WERI-Rb-1 (cell line): Measurements from ENCODE around the gene METTL25B.

Experiments
- DNase-seq: peaks from one replicate; pipeline ENCODE4 v3.0.0-alpha.2; 2020
- H3K27ac ChIP-seq: fragments of 250-450 bp; sonication (Bioruptor Pico); 2 replicates; pipeline ENCODE4 v1.5.1; 2020; ENCODE audit warnings: mild to moderate bottlenecking, moderate library complexity
- H3K27me3 ChIP-seq: fragments of 250-450 bp; sonication (Bioruptor Pico); 2 replicates; pipeline ENCODE4 v1.5.1; 2021; ENCODE audit warnings: mild to moderate bottlenecking, low read depth, moderate library complexity; ENCODE audit not compliant: insufficient read depth, severe bottlenecking
- H3K36me3 ChIP-seq: fragments of 250-450 bp; sonication (Bioruptor Pico); 2 replicates; pipeline ENCODE4 v1.5.1; 2020; ENCODE audit warnings: mild to moderate bottlenecking, moderate library complexity
- H3K4me3 ChIP-seq: 2 replicates; pipeline ENCODE4 v1.5.1; 2011; ENCODE audit warnings: low read depth, mild to moderate bottlenecking, control low read depth, low read length
- H3K9me3 ChIP-seq: fragments of 250-450 bp; sonication (Bioruptor Pico); 2 replicates; pipeline ENCODE4 v1.5.1; 2021; ENCODE audit warnings: mild to moderate bottlenecking, moderate library complexity; ENCODE audit not compliant: severe bottlenecking
- TF ChIP-seq, protein P1 (sequence below): IDR thresholded peaks from 2 replicates; pipeline ENCODE4 v1.5.1; 2011; ENCODE audit warnings: low read depth, mild to moderate bottlenecking, control low read depth, inconsistent platforms, low read length

METTL25B gene

DNA sequence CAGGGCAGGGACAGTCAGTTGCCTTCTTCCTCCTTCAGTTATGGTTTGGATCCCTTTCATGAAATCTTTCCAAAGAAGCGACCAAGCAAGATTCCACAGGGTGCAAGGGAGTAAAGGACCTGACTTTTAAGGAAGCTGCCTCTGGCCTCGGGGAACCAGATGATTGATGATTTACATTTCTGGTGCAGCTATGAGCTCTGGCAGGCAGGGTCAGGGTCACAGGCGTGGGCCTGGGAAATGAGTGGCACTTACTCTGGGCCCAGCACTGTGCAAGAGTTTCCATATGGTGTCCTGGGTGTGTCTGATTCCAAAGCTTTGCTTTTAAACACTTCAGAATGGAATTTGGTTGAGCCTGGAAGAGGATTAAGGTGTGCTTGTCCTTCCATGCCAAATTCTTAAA lies 15.6 kb upstream of the METTL25B start:
- Histone ChIP-seq H3K27me3 (no peaks in the 10 kb centered on the region), H3K27ac (peak overlapping the region; percentile 86), H3K4me3 (no peak overlapping the region), H3K9me3 (no peaks in the 10 kb centered on the region), H3K36me3 (peaks cover 4% of the 10 kb centered on the region; the same call in 1 of the 2 replicates)
- DNase-seq = no peak
- TF ChIP-seq, protein P1, sequence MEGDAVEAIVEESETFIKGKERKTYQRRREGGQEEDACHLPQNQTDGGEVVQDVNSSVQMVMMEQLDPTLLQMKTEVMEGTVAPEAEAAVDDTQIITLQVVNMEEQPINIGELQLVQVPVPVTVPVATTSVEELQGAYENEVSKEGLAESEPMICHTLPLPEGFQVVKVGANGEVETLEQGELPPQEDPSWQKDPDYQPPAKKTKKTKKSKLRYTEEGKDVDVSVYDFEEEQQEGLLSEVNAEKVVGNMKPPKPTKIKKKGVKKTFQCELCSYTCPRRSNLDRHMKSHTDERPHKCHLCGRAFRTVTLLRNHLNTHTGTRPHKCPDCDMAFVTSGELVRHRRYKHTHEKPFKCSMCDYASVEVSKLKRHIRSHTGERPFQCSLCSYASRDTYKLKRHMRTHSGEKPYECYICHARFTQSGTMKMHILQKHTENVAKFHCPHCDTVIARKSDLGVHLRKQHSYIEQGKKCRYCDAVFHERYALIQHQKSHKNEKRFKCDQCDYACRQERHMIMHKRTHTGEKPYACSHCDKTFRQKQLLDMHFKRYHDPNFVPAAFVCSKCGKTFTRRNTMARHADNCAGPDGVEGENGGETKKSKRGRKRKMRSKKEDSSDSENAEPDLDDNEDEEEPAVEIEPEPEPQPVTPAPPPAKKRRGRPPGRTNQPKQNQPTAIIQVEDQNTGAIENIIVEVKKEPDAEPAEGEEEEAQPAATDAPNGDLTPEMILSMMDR = no peak

DNA sequence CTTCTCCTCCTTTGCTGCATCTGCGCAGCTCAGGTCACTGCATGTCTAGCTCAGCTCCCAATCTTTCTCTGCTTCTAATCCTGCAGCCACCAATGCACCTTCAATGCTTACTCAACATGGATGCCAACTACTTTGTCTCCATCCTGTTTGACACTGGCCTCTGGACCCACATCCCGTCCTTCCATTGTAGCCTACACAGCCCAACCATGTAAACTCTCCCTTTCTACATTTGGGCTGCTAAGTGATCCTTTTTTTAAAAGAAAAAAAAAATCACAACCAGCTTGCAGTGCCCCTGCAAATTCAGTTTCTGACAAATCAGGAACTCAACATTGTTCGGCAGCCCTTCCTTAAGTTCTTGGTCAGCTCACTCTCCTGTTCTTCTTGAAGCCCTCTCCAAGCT lies 13.4 kb upstream of the METTL25B start:
- peaks cover 8% of the 10 kb centered on the region for H3K36me3 ChIP-seq
- DNase-seq = no peak
- no peaks in the 10 kb centered on the region for H3K9me3 ChIP-seq
- H3K4me3 ChIP-seq = no peak overlapping the region
- no peaks in the 10 kb centered on the region for H3K27me3 ChIP-seq
- TF ChIP-seq, protein P1 = no peak
- no peak overlapping the region for H3K27ac ChIP-seq

DNA sequence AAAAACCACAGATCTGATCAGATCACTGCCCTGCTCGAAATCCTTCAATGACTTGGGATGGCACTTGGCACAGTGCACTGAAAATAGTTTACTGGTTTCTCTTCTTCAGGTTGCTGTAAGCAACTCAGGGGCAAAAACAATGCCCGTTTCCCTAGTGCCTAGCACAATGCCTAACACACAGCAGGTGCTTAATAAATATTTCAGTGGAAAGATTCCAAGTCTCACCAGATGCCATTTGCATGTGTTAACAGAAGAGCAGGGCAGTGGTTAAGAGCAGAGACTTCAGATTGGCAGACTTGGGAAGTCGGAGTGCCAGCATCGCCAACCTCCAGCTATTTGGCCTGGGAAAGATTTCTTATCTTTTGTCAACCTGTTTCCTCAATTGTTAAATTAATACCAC lies 10.9 kb upstream of the METTL25B start:
- H3K27me3 ChIP-seq = no peaks in the 10 kb centered on the region
- no peak overlapping the region for H3K4me3 ChIP-seq
- no peak for DNase-seq
- H3K27ac ChIP-seq = no peak overlapping the region
- TF ChIP-seq, protein P1 = no peak
- peaks cover 30% of the 10 kb centered on the region for H3K36me3 ChIP-seq
- H3K9me3 ChIP-seq = no peaks in the 10 kb centered on the region

DNA sequence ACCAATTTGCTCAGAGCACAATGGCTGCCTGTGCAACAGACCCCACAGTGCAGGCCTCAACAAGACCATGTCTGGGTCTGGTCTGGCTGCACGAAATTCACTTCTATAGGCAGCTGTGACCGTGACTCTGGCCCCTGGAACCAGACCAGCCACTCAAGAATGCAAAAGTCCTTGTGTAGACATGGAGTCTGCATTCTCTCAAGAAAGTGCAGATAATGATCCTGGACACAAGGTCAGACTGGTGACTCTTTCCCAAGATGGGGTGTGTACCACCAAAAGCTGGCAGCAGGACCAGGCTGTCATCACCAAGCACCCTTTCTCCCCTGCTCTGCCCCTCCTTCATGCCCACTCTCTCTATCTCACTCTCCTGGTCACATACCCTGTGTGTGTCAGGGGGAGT lies 7.1 kb upstream of the METTL25B start:
- DNase-seq = no peak
- H3K36me3 ChIP-seq = peaks cover 63% of the 10 kb centered on the region
- H3K4me3 ChIP-seq = no peak overlapping the region
- H3K27me3 ChIP-seq = no peaks in the 10 kb centered on the region
- TF ChIP-seq, protein P1 = no peak
- H3K27ac ChIP-seq = no peak overlapping the region
- H3K9me3 ChIP-seq = no peaks in the 10 kb centered on the region

DNA sequence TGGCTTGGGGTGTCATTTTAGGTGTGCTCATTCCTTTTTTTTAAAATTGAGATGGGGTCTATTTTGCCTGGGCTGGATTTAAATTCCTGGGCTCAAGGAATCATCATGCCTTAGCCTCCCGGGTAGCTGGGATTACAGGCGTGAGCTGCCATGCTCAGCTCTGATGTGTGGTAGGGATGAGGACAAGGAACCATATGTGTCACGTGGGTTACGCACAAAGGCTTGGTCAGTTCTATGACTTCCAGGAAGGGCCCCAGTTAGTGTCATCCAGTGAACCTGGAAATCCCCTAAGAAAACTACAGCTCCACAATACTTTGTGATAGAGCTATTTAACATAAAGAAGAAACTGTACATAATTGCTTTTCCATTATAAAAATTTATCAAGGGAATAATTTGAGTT lies 6.7 kb upstream of the METTL25B start:
- Histone ChIP-seq H3K9me3 (no peaks in the 10 kb centered on the region), H3K27ac (no peak overlapping the region), H3K27me3 (no peaks in the 10 kb centered on the region), H3K4me3 (no peak overlapping the region), H3K36me3 (peaks cover 67% of the 10 kb centered on the region)
- TF ChIP-seq, protein P1 = no peak
- DNase-seq = no peak

DNA sequence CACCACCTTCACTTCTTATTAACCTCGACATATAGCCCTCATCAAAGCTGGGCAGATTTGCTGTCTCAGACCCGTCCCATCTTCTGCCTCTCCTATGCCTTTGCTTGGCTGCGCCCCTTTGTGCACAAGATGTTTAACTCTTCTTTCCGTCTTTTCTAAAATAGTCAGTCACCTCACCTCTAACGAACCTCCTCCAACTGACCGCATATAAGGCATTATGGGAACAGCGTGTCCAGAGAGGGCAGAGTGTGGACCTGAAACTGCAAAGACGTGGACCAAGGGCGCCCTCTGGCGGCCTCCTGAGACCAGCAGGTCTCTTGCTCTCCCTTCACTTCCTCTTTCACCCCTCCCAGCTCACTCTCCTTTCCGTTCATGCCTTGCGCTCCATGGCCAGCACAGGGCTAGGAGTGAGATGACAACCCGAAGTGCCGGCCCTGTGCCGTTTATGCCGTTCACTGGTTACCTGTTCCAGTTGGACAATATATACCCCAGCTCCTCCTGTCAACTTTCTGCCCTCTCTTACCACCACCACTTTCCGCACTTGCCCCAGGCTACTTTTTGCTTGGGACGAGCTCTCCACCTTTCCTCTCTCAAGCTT lies 2.5 kb upstream of the METTL25B start:
- Histone ChIP-seq H3K27ac (peak overlapping the region; percentile 11), H3K36me3 (peaks cover 76% of the 10 kb centered on the region), H3K4me3 (no peak overlapping the region), H3K27me3 (no peaks in the 10 kb centered on the region), H3K9me3 (no peaks in the 10 kb centered on the region)
- DNase-seq = peak; percentile 96
- TF ChIP-seq, protein P1 = peak; percentile 100
